ENCODE data around the gene SMIM5.

SMIM5 gene

GRCh38 chr17:75604034-75604695 lies 29.1 kb upstream of the SMIM5 start:
- no peak for DNase-seq

GRCh38 chr17:75605790-75606189 lies 27.4 kb upstream of the SMIM5 start:
- DNase-seq: no peak

GRCh38 chr17:75607086-75607485 lies 26.1 kb upstream of the SMIM5 start:
- DNase-seq: no peak

- DNase-seq: no peak
Observed at GRCh38 chr17:75610103-75610984, 22.9 kb upstream of the SMIM5 start.

GRCh38 chr17:75611851-75612429 lies 21.3 kb upstream of the SMIM5 start:
- DNase-seq: no peak

GRCh38 chr17:75612906-75613626 lies 20.2 kb upstream of the SMIM5 start:
- DNase-seq: no peak

- no peak for DNase-seq
Observed at GRCh38 chr17:75614006-75614405, 19.2 kb upstream of the SMIM5 start.

- no peak for DNase-seq
Observed at GRCh38 chr17:75614556-75615270, 18.5 kb upstream of the SMIM5 start.

- no peak for DNase-seq
Observed at GRCh38 chr17:75615301-75615700, 17.9 kb upstream of the SMIM5 start.

- no peak for DNase-seq
Observed at GRCh38 chr17:75616521-75617122, 16.6 kb upstream of the SMIM5 start.

- no peak for DNase-seq
Observed at GRCh38 chr17:75617218-75617617, 16.0 kb upstream of the SMIM5 start.

- no peak for DNase-seq
Observed at GRCh38 chr17:75617675-75618074, 15.6 kb upstream of the SMIM5 start.

GRCh38 chr17:75619506-75620431 lies 13.5 kb upstream of the SMIM5 start:
- peak in 2 of 3 donors; percentile 24 to 41 for DNase-seq

GRCh38 chr17:75621489-75621888 lies 11.7 kb upstream of the SMIM5 start:
- no peak for DNase-seq

- DNase-seq: no peak
Observed at GRCh38 chr17:75622076-75622475, 11.2 kb upstream of the SMIM5 start.

- DNase-seq: no peak
Observed at GRCh38 chr17:75622771-75623273, 10.4 kb upstream of the SMIM5 start.

GRCh38 chr17:75623386-75623785 lies 9.8 kb upstream of the SMIM5 start:
- no peak for DNase-seq

- no peak for DNase-seq
Observed at GRCh38 chr17:75624021-75624420, 9.2 kb upstream of the SMIM5 start.

GRCh38 chr17:75624714-75625345 lies 8.4 kb upstream of the SMIM5 start:
- no peak for DNase-seq

- peak in 2 of 3 donors; percentile 15 for DNase-seq
Observed at GRCh38 chr17:75625813-75626486, 7.3 kb upstream of the SMIM5 start.
